Erythroblast (primary cell): ENCODE data around the gene SNAP29.

ENCODE experiments used
- GATA1 ChIP-seq: IDR thresholded peaks from 2 replicates; pipeline ENCODE4 v1.6.1; 2011; ENCODE audit warnings: low read depth, mild to moderate bottlenecking, control low read depth, low read length, moderate library complexity
- POLR2A ChIP-seq: IDR thresholded peaks from 2 replicates; pipeline ENCODE4 v1.6.1; 2011; ENCODE audit warnings: mild to moderate bottlenecking, low read length

- TF ChIP-seq POLR2A (no peak), GATA1 (no peak)
These were observed 40.3 kb upstream of the SNAP29 start for GRCh38 chr22:20818471-20818870.
